ENCODE measurements around the gene CC2D1B. TPM values are rescaled to one million over a fixed set of nuclear protein-coding genes. Genes with fewer than 3 reads are reported as not detected.
A peak's percentile ranks its signal among the peaks of the same experiment; 100 is the strongest.

The CC2D1B gene
- total and polyA plus RNA-seq, 9 of the 15 experiments (the other 6 are each of a cell fraction or from before 2014, with no cell fraction given): 1.2 to 33.6 (median 25.5) TPM

GRCh38 chr1:52341655-52342260 lies 24.2 kb downstream of the CC2D1B start:
- no TSS peak for BruUV-seq (replicated peaks)
- no peak overlapping the region for H3K4me2 ChIP-seq (ENCODE audit: insufficient read depth, low read length)
- in situ Hi-C loops (cut with MboI): no loop called here
- no peaks in the 10 kb centered on the region; the same call in 1 of the 3 replicates for H3K36me3 ChIP-seq (ENCODE audit: control insufficient read depth, insufficient read depth, low read length)
- ChIA-PET POLR2A (interaction anchor here (0.6 to 2.4 kb wide), 5 partner anchors 10 to 654 kb away, joined by 3 to 10 read pairs (median 4); no protein-coding TSS in a partner anchor), CTCF (ENCODE audit: low intra/inter-chr PET ratio) (no interaction called here)
- no peak overlapping the region for H3K4me3 ChIP-seq
- intact Hi-C loops (cut with micrococcal nuclease): loop anchor here (10.0 kb wide), 1 partner anchor 447 kb away; no protein-coding TSS in a partner anchor
- H3K9me3 ChIP-seq (replicated peaks; ENCODE audit: control insufficient read depth, insufficient read depth, low read depth, low read length): no peaks in the 10 kb centered on the region
- no peaks in the 10 kb centered on the region for H3K4me1 ChIP-seq (replicated peaks in 1 of 2; ENCODE audit: control insufficient read depth in 2 of 2, insufficient read depth in 2 of 2, low read length in 2 of 2)
- H3K27ac ChIP-seq (ENCODE audit: extremely low read depth, low read depth, low read length): no peak overlapping the region
- ATAC-seq (no peak), DNase-seq (ENCODE audit: extremely low read depth in 1 of 4, low spot score in 3 of 4) (no peak), FAIRE-seq (no peak)
- H2AFZ ChIP-seq (ENCODE audit: low read depth, low read length): no peak overlapping the region
- 57% methylated on average over 7 of the region's 7 CpGs for WGBS (ENCODE audit: insufficient coverage, low coverage, missing lambda C conversion rate)
- TF ChIP-seq USF2 (CRISPR knock-in tag; IDR thresholded peaks at IDR 0.05) (peak; percentile 23; the same call in 1 of the 2 replicates), ELF1 (tag; IDR thresholded peaks at IDR 0.05) (no peak), POLR2G (IDR thresholded peaks at IDR 0.05; ENCODE audit: low read depth, low read length) (no peak), BCL6 (CRISPR knock-in tag; IDR thresholded peaks at IDR 0.05) (no peak), BRF2 (IDR thresholded peaks at IDR 0.05; ENCODE audit: borderline replicate concordance, insufficient read depth, insufficient read length) (no peak), ZSCAN32 (CRISPR knock-in tag; IDR thresholded peaks at IDR 0.05) (no peak), SLC30A9 (CRISPR knock-in tag; IDR thresholded peaks at IDR 0.05) (no peak), TFE3 (CRISPR knock-in tag; IDR thresholded peaks at IDR 0.05) (peak; percentile 83)
- no peaks in the 10 kb centered on the region for H3K9me1 ChIP-seq (ENCODE audit: control insufficient read depth, insufficient read depth, low read length)
- H4K20me1 ChIP-seq (replicated peaks; ENCODE audit: control insufficient read depth, insufficient read depth, low read length): no peaks in the 10 kb centered on the region
- no peaks in the 10 kb centered on the region for H3K79me2 ChIP-seq (ENCODE audit: control insufficient read depth, insufficient read depth, low read length)
- no peak overlapping the region for H3K9ac ChIP-seq (ENCODE audit: insufficient read depth in 1 of 2, low read depth in 2 of 2, low read length in 2 of 2)
- H3K27me3 ChIP-seq (ENCODE audit: control insufficient read depth in 2 of 2, insufficient read depth in 2 of 2, low read length in 2 of 2): no peaks in the 10 kb centered on the region
